ENCODE results near the gene TMEM107.

DNA sequence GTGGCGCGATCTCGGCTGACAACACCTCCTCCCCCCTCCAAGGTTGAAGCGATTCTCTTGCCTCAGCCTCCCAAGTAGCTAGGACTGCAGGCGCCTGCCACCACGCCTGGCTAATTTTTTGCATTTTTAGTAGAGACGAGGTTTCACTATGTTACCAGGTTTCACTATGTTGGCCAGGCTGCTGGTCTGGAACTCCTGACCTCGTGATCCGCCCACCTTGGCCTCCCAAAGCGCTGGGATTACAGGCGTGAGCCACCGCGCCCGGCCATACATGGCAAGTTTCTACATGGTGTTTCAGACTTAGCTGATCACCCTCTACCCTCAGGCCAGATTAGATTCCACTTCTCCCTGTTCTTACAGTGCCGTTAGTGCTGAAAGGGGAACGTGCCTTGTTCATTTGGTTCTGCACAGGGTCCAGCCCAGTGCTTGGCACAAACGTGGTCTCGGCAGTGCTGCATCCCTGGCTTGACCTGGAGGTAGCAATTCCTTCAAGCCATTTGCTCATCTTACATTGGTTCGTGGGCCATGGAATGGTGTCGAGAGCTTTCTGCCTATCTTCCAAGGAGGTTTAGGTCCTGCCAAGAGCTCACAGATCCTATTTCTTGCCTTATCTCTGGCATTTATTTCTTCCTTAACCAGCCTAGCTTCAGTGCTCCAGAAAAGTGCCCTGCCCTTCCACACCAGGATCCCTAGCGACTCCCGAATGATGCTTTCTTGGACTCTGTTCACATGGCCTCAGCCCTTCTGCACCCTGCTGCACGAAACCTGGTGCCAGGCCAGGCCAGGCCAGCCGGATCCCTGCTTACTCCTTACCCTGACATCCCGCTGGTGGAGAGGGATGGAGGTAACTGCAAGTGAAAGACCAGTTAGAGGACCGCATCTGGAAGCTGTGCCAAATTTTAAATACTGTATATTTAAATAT, 49.0 kb upstream of the TMEM107 start:
- TF ChIP-seq, protein P1, sequence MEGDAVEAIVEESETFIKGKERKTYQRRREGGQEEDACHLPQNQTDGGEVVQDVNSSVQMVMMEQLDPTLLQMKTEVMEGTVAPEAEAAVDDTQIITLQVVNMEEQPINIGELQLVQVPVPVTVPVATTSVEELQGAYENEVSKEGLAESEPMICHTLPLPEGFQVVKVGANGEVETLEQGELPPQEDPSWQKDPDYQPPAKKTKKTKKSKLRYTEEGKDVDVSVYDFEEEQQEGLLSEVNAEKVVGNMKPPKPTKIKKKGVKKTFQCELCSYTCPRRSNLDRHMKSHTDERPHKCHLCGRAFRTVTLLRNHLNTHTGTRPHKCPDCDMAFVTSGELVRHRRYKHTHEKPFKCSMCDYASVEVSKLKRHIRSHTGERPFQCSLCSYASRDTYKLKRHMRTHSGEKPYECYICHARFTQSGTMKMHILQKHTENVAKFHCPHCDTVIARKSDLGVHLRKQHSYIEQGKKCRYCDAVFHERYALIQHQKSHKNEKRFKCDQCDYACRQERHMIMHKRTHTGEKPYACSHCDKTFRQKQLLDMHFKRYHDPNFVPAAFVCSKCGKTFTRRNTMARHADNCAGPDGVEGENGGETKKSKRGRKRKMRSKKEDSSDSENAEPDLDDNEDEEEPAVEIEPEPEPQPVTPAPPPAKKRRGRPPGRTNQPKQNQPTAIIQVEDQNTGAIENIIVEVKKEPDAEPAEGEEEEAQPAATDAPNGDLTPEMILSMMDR (conservative IDR thresholded peaks at IDR 0.05 in 1 of 2, IDR thresholded peaks at IDR 0.05 in 1 of 2; ENCODE audit: extremely low read depth in 1 of 2, insufficient read depth in 1 of 2, low read depth in 1 of 2, low read length in 2 of 2), result no peak
- no peak for TF ChIP-seq EZH2 (IDR thresholded peaks at IDR 0.05; ENCODE audit: borderline replicate concordance, low read length)

Measured in mammary epithelial cell (primary cell).